ENCODE measurements around the gene OR6C2.
"Not testable (repeated sequence)": the region's sequence is repeated elsewhere in the genome, so short reads cannot be mapped to it uniquely, and the experiment has no call there.

OR6C2 gene

DNA sequence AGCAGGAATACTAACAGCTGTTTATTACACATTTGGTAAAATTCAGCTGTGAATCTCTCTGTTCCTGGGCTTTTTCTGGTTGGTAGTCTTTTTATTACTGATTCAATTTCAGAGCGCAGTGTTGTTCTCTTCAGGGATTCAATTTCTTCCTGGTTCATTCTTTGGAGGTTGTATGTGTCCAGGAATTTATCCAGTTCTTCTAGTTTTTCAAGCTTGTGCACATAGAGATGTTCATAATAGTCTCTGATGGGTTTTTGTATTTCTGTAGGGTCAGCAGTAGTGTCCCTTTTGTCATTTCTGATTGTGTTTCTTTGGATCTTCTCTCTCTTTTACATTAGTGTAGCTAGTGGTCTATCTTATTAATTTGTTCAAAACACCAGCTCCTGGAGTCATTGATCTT is 26.9 kb upstream of the OR6C2 start:
- Histone ChIP-seq H3K27me3 (ENCODE audit: insufficient read depth, insufficient read length) (no peaks in the 10 kb centered on the region), H3K9ac (ENCODE audit: insufficient read length, low read depth) (no peak overlapping the region), H3K4me1 (ENCODE audit: insufficient read depth, insufficient read length) (no peaks in the 10 kb centered on the region), H3K9me3 (ENCODE audit: insufficient read depth, low read length) (no peaks in the 10 kb centered on the region), H3K4me3 (ENCODE audit: insufficient read length, low read depth) (no peak overlapping the region), H3K36me3 (ENCODE audit: insufficient read depth, insufficient read length, low read length) (no peaks in the 10 kb centered on the region)
- no peak for DNase-seq (ENCODE audit: low read depth, low spot score)
- no peak for TF ChIP-seq YY1 (IDR thresholded peaks at IDR 0.05; ENCODE audit: insufficient read depth, insufficient read length)

DNA sequence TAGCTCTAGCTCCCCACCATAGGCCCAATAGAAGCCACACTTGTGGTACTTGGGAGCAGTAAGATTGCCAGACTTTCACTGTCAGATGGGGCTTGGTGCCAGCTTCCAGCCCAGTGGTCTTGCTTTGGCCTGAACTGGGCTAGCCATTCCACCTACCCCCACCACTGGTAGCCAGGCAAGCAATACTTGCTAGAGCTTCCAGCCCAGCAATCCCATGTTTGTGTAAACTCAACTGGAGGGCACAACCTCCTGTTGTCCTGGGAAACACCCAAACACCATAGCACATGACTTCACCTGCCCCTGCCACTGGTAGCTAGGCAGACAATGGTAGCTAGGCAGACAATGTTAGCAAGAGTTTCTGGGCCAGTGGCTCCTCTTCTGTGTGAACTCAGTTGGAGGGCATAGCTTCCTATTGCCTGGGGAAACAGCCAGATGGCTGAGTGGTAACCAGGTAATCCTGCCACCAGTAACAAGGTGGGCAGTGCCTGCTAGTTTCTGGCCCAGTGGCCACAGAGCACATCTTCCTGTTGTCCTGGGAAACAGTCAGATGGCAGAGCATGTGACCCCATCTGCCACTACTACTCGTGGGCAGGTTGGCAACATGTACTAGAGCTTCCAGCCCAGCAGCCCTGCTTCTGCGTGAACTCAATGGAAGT is 23.4 kb upstream of the OR6C2 start:
- DNase-seq (ENCODE audit: low read depth, low spot score), result no peak
- H3K4me3 ChIP-seq (ENCODE audit: insufficient read length, low read depth), result no peak overlapping the region

DNA sequence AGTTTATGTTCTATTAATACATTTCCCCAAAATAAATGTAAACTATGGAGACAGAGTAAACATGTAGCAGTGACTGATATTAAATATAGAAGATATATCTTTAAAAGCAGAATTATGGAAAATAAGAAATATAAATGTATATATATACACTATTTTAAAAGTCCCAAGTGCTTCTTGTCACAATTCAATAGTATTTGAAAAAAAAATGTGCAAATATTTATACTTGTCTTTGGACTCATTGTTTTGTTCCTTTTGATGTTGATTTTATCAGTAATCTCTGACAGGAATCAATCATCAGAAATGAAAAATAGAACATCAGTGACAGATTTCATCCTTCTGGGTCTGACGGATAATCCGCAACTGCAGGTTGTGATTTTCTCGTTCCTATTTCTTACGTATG is 17.9 kb upstream of the OR6C2 start, which contains the start of gene OR6C76:
Gene OR6C76, plus strand, starts transcription at position 301 of the 400 bp plus-strand sequence. Its CDS starts 0 bp downstream, at position 301.
- TF ChIP-seq YY1 (IDR thresholded peaks at IDR 0.05; ENCODE audit: insufficient read depth, insufficient read length) (no peak), SUZ12 (IDR thresholded peaks at IDR 0.05; ENCODE audit: extremely low read depth, insufficient read depth, insufficient read length) (no peak), ZNF274 (IDR thresholded peaks at IDR 0.05; ENCODE audit: low read depth, low read length) (no peak)

More for the DNA sequence above, 23.4 kb upstream of the OR6C2 start:
- Histone ChIP-seq H3K4me1 (ENCODE audit: insufficient read depth, insufficient read length) (no peaks in the 10 kb centered on the region), H3K9me3 (ENCODE audit: insufficient read depth, low read length) (no peaks in the 10 kb centered on the region), H3K36me3 (ENCODE audit: insufficient read depth, insufficient read length, low read length) (no peaks in the 10 kb centered on the region), H3K9ac (ENCODE audit: insufficient read length, low read depth) (no peak overlapping the region), H3K27me3 (ENCODE audit: insufficient read depth, insufficient read length) (no peaks in the 10 kb centered on the region)
- TF ChIP-seq SUZ12 (IDR thresholded peaks at IDR 0.05; ENCODE audit: extremely low read depth, insufficient read depth, insufficient read length) (no peak), YY1 (IDR thresholded peaks at IDR 0.05; ENCODE audit: insufficient read depth, insufficient read length) (no peak), ZNF274 (IDR thresholded peaks at IDR 0.05; ENCODE audit: low read depth, low read length) (no peak)

GRCh38 chr12:55428331-55429243 is 15.3 kb upstream of the OR6C2 start:
- no peak overlapping the region for H3K4me3 ChIP-seq (ENCODE audit: insufficient read length, low read depth)

More for the DNA sequence above, 17.9 kb upstream of the OR6C2 start, which contains the start of gene OR6C76:
- H3K9ac ChIP-seq (ENCODE audit: insufficient read length, low read depth), result no peak within 1 kb of the TSS
- no peaks in the 10 kb centered on the region for H3K9me3 ChIP-seq (ENCODE audit: insufficient read depth, low read length)
- H3K4me3 ChIP-seq (ENCODE audit: insufficient read length, low read depth), result no peak within 1 kb of the TSS
- no peaks in the 10 kb centered on the region for H3K36me3 ChIP-seq (ENCODE audit: insufficient read depth, insufficient read length, low read length)
- no peaks in the 10 kb centered on the region for H3K27me3 ChIP-seq (ENCODE audit: insufficient read depth, insufficient read length)
- H3K4me1 ChIP-seq (ENCODE audit: insufficient read depth, insufficient read length), result no peaks in the 10 kb centered on the region
- no peak for DNase-seq (ENCODE audit: low read depth, low spot score)

DNA sequence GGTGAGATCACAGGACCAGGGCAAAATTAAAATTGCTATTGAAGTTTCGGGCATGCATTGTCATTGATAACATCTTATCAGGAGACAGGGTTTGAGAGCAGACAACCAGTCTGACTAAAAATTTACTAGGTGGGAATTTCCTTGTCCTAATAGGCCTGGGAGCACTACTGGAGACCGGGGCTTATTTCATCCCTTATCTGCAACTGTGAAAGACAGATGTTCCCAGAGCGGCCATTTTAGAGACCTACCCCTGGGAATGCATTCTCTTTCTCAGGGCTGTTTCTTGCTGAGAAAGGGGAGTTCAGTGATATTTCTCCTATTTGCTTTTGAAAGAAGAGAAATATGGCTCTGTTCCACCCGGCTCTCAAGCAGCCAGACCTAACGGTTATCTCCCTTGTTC is 2.6 kb upstream of the OR6C2 start:
- not testable (repeated sequence) for DNase-seq (ENCODE audit: low read depth, low spot score); H3K9ac ChIP-seq (ENCODE audit: insufficient read length, low read depth); H3K27me3 ChIP-seq (ENCODE audit: insufficient read depth, insufficient read length)

More at GRCh38 chr12:55428331-55429243, 15.3 kb upstream of the OR6C2 start:
- no peak for DNase-seq (ENCODE audit: low read depth, low spot score)
- Histone ChIP-seq H3K9me3 (ENCODE audit: insufficient read depth, low read length) (no peaks in the 10 kb centered on the region), H3K36me3 (ENCODE audit: insufficient read depth, insufficient read length, low read length) (no peaks in the 10 kb centered on the region), H3K27me3 (ENCODE audit: insufficient read depth, insufficient read length) (no peaks in the 10 kb centered on the region), H3K9ac (ENCODE audit: insufficient read length, low read depth) (no peak overlapping the region), H3K4me1 (ENCODE audit: insufficient read depth, insufficient read length) (no peaks in the 10 kb centered on the region)
- TF ChIP-seq SUZ12 (IDR thresholded peaks at IDR 0.05; ENCODE audit: extremely low read depth, insufficient read depth, insufficient read length), result no peak
- TF ChIP-seq YY1 (IDR thresholded peaks at IDR 0.05; ENCODE audit: insufficient read depth, insufficient read length), result no peak
- TF ChIP-seq ZNF274 (IDR thresholded peaks at IDR 0.05; ENCODE audit: low read depth, low read length), result no peak

DNA sequence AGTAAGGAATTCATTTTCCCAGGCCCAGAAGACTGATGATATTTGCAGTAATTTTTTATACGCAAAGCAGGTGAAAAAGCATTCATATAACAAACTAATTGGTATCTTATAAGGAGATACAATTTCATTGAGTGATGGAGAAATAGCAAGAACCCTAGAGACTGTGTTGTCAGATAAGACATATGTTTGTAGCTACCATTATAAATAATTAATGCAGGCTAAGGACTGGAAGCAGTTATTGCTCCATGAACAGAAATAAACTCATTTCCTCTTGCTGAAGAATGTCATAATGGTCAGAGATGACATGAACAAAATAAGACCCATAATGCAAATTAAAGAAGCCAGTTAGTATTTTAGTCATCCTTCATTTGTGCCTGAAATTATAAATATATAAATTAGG is 1.5 kb downstream of the OR6C2 start:
- TF ChIP-seq ZNF274 (IDR thresholded peaks at IDR 0.05; ENCODE audit: low read depth, low read length), result no peak
- TF ChIP-seq YY1 (IDR thresholded peaks at IDR 0.05; ENCODE audit: insufficient read depth, insufficient read length), result no peak
- no peak for TF ChIP-seq SUZ12 (IDR thresholded peaks at IDR 0.05; ENCODE audit: extremely low read depth, insufficient read depth, insufficient read length)
- Histone ChIP-seq H3K4me3 (ENCODE audit: insufficient read length, low read depth) (no peak overlapping the region), H3K4me1 (ENCODE audit: insufficient read depth, insufficient read length) (no peaks in the 10 kb centered on the region), H3K9ac (ENCODE audit: insufficient read length, low read depth) (no peak overlapping the region), H3K9me3 (ENCODE audit: insufficient read depth, low read length) (peaks cover 5% of the 10 kb centered on the region; the same call in 1 of the 2 replicates), H3K36me3 (ENCODE audit: insufficient read depth, insufficient read length, low read length) (no peaks in the 10 kb centered on the region), H3K27me3 (ENCODE audit: insufficient read depth, insufficient read length) (no peaks in the 10 kb centered on the region)
- DNase-seq (ENCODE audit: low read depth, low spot score), result no peak

More for the DNA sequence above, 2.6 kb upstream of the OR6C2 start:
- H3K4me1 ChIP-seq (ENCODE audit: insufficient read depth, insufficient read length); H3K9me3 ChIP-seq (ENCODE audit: insufficient read depth, low read length); H3K36me3 ChIP-seq (ENCODE audit: insufficient read depth, insufficient read length, low read length); H3K4me3 ChIP-seq (ENCODE audit: insufficient read length, low read depth): not testable (repeated sequence)

DNA sequence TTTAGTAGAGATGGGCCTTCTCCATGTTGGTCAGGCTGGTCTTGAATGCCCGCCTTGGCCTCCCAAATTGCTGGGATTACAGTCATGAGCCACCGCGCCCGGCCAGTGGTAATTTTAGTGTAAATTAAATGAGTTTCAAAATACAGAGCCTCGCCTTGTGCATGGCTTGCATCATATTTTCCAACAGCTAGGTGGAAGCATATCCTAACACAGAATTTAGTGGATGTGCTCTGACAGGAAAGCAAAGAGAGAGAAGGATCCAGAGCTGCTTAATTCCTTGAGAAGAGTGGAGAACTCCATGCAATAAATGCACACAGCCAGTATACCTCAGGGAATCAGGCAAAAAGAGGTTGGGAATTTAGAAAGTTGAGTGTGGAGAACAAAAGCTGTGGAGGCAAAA is 2.5 kb downstream of the OR6C2 start:
- no peaks in the 10 kb centered on the region for H3K4me1 ChIP-seq (ENCODE audit: insufficient read depth, insufficient read length)

More for the DNA sequence above, 2.5 kb downstream of the OR6C2 start:
- H3K9me3 ChIP-seq (ENCODE audit: insufficient read depth, low read length), result no peaks in the 10 kb centered on the region
- H3K9ac ChIP-seq (ENCODE audit: insufficient read length, low read depth), result no peak overlapping the region
- H3K4me3 ChIP-seq (ENCODE audit: insufficient read length, low read depth), result no peak overlapping the region
- no peak for DNase-seq (ENCODE audit: low read depth, low spot score)
- no peak for TF ChIP-seq YY1 (IDR thresholded peaks at IDR 0.05; ENCODE audit: insufficient read depth, insufficient read length)
- TF ChIP-seq ZNF274 (IDR thresholded peaks at IDR 0.05; ENCODE audit: low read depth, low read length), result no peak
- TF ChIP-seq SUZ12 (IDR thresholded peaks at IDR 0.05; ENCODE audit: extremely low read depth, insufficient read depth, insufficient read length), result no peak
- no peaks in the 10 kb centered on the region for H3K27me3 ChIP-seq (ENCODE audit: insufficient read depth, insufficient read length)
- no peaks in the 10 kb centered on the region for H3K36me3 ChIP-seq (ENCODE audit: insufficient read depth, insufficient read length, low read length)

All from NT2/D1 (cell line).